Muscle layer of colon (tissue), 2 donors: ENCODE measurements around the gene ALKAL2.

Source experiments
- H3K27ac ChIP-seq: one replicate; pipeline ENCODE4 v1.7.0; 2013; ENCODE audit warnings: low read depth, mild to moderate bottlenecking, low read length, moderate library complexity
- H3K27me3 ChIP-seq, 2 donors: one replicate each; pipeline ENCODE4 v1.7.0; 2013; ENCODE audit warnings: low read length in 2 of 2, mild to moderate bottlenecking in 2 of 2; ENCODE audit not compliant: insufficient read depth in 2 of 2, control insufficient read depth in 1 of 2
- H3K36me3 ChIP-seq: one replicate; pipeline ENCODE4 v1.7.0; 2013; ENCODE audit warnings: mild to moderate bottlenecking, low read length; ENCODE audit not compliant: insufficient read depth
- H3K4me1 ChIP-seq: one replicate; pipeline ENCODE4 v1.7.0; 2013; ENCODE audit warnings: mild to moderate bottlenecking, low read length; ENCODE audit not compliant: insufficient read depth
- H3K4me3 ChIP-seq, 2 donors: one replicate each; pipeline ENCODE4 v1.7.0; 2013; ENCODE audit warnings: low read length in 2 of 2, low read depth in 1 of 2, mild to moderate bottlenecking in 1 of 2, moderate library complexity in 1 of 2
- H3K9ac ChIP-seq: one replicate; pipeline ENCODE4 v1.7.0; 2013; ENCODE audit warnings: low read length
- H3K9me3 ChIP-seq: one replicate; pipeline ENCODE4 v1.7.0; 2013; ENCODE audit warnings: mild to moderate bottlenecking, low read length
- donor health status: abdominal sarcoma.
- donor health status: Adenocarcinoma of cecum.

The ALKAL2 gene

GRCh38 chr2:234421-234820 lies 53.5 kb downstream of the ALKAL2 start:
- no peaks in the 10 kb centered on the region for H3K4me1 ChIP-seq
- H3K27ac ChIP-seq = no peak overlapping the region
- no peaks in the 10 kb centered on the region for H3K27me3 ChIP-seq
- no peak overlapping the region for H3K4me3 ChIP-seq
- H3K9ac ChIP-seq = no peak overlapping the region
- H3K36me3 ChIP-seq = peaks cover 6% of the 10 kb centered on the region
- H3K9me3 ChIP-seq = no peaks in the 10 kb centered on the region

- H3K4me3 ChIP-seq = no peak overlapping the region
Measured at GRCh38 chr2:233030-233429, 54.9 kb downstream of the ALKAL2 start.

DNA sequence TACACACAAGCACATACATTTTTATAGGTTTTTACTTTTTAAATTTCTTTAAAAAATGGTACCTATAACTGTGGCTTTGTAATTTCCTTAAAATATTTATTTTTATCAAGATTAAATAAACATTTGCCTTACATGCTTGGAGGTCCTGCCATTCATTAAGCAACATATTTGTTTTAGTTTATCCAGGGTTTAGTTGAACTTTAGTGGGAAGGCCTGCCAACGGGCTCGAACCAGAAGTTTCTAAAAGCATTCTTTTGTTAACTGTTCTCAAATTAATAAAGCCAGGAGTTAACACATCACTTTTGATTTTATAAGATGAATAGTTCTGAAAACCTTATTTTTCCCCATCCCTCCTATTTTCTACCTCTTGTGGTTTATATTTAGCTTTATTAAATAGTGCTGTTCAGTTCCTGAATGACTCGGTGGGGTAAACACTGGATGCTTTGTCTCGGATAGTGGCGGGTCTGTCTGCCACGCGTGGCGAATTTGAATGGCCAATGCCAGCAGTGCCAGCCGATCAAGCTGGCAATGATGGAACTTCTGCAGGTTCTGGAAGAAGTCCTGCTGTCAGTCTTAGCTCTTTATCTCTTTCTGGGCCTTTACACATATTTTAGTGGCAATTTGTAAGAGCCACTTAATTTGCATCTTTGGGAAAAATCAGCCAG lies 56.2 kb downstream of the ALKAL2 start:
- Histone ChIP-seq H3K4me1 (no peaks in the 10 kb centered on the region), H3K4me3 (no peak overlapping the region), H3K9ac (no peak overlapping the region), H3K9me3 (no peaks in the 10 kb centered on the region), H3K27ac (no peak overlapping the region), H3K27me3 (no peaks in the 10 kb centered on the region), H3K36me3 (peaks cover 6% of the 10 kb centered on the region)

More at GRCh38 chr2:233030-233429, 54.9 kb downstream of the ALKAL2 start:
- H3K9me3 ChIP-seq = no peaks in the 10 kb centered on the region
- H3K27ac ChIP-seq = no peak overlapping the region
- no peaks in the 10 kb centered on the region for H3K27me3 ChIP-seq
- H3K9ac ChIP-seq = no peak overlapping the region
- H3K4me1 ChIP-seq = no peaks in the 10 kb centered on the region
- peaks cover 6% of the 10 kb centered on the region for H3K36me3 ChIP-seq
